HG03432 (cell line): Measurements from ENCODE around the gene KRT32.

ENCODE experiments used
- ATAC-seq: cut with Tn5 transposase; IDR thresholded peaks from one replicate; pipeline ENCODE4 v1.9.1; 2021; ENCODE audit warnings: mild to moderate bottlenecking, moderate library complexity; ENCODE audit not compliant: unreplicated experiment

KRT32 gene

GRCh38 chr17:41494524-41494923, 27.3 kb upstream of the KRT32 start:
- ATAC-seq, result no peak

GRCh38 chr17:41492771-41493170, 25.6 kb upstream of the KRT32 start:
- no peak for ATAC-seq

- no peak for ATAC-seq
Observed at GRCh38 chr17:41492351-41492750, 25.2 kb upstream of the KRT32 start.

GRCh38 chr17:41491476-41491875, 24.3 kb upstream of the KRT32 start:
- no peak for ATAC-seq

GRCh38 chr17:41490000-41490990, 23.1 kb upstream of the KRT32 start:
- no peak for ATAC-seq

GRCh38 chr17:41489531-41489930, 22.3 kb upstream of the KRT32 start, which contains the start of gene KRT36:
Gene KRT36, minus strand, starts transcription at chr17:41489910. Its CDS starts 46 bp downstream, at chr17:41489864.
- ATAC-seq, result no peak

- ATAC-seq, result no peak
Observed at GRCh38 chr17:41486809-41487530, 19.8 kb upstream of the KRT32 start.

- no peak for ATAC-seq
Observed at GRCh38 chr17:41486316-41486715, 19.1 kb upstream of the KRT32 start.

- ATAC-seq, result no peak
Observed at GRCh38 chr17:41484920-41485904, 18.0 kb upstream of the KRT32 start.

- no peak for ATAC-seq
Observed at GRCh38 chr17:41483991-41484826, 17.0 kb upstream of the KRT32 start.

GRCh38 chr17:41483531-41483930, 16.3 kb upstream of the KRT32 start:
- ATAC-seq, result no peak

GRCh38 chr17:41481036-41481435, 13.8 kb upstream of the KRT32 start, which contains the start of gene KRT35:
Gene KRT35, minus strand, starts transcription at chr17:41481151. Its CDS starts 54 bp downstream, at chr17:41481097.
- no peak for ATAC-seq

- no peak for ATAC-seq
Observed at GRCh38 chr17:41480581-41480980, 13.4 kb upstream of the KRT32 start.

- no peak for ATAC-seq
Observed at GRCh38 chr17:41480136-41480535, 12.9 kb upstream of the KRT32 start.

GRCh38 chr17:41478237-41478636, 11.1 kb upstream of the KRT32 start:
- ATAC-seq, result no peak

GRCh38 chr17:41476866-41477815, 10.0 kb upstream of the KRT32 start:
- ATAC-seq, result no peak

GRCh38 chr17:41475421-41475820, 8.2 kb upstream of the KRT32 start:
- ATAC-seq, result no peak

- ATAC-seq, result no peak
Observed at GRCh38 chr17:41474863-41475262, 7.7 kb upstream of the KRT32 start.
